ENCODE measurements around the gene IGHMBP2. TPM values are rescaled to one million over a fixed set of nuclear protein-coding genes. Genes with fewer than 3 reads are reported as not detected.

Gene IGHMBP2
- total RNA-seq, 2 experiments from 2014 or later: 24.1 to 24.9 TPM

DNA sequence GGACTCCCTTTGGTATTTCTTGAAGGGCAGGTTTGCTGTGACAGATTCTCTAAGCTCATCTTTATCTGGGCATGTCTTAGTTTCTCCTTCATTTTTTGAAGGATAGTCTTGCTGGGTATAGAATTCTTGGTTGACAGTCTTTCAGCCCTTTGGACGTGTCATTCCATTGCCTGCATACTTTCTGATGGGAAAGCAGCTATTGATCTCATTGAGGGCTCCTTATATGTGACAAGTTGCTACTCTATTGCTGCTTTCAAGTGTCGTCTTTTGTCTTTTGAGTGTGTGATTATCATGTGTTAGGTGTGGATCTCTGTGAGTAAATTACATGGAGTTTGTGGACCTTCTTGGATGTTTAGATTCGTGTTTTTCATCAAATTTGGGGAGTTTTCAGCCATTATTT is 21.9 kb downstream of the IGHMBP2 start:
- Mint-ChIP-seq H3K4me3 (no peak overlapping the region), H3K4me1 (no peaks in the 10 kb centered on the region), H3K27ac (no peak overlapping the region), H3K27me3 (no peaks in the 10 kb centered on the region), H3K36me3 (ENCODE audit: low read depth) (peaks cover 85% of the 10 kb centered on the region), H3K9me3 (peaks cover 19% of the 10 kb centered on the region)
- no peak for DNase-seq
- CTCF ChIA-PET: interaction anchor here (0.7 kb wide), 3 partner anchors 8 to 387 kb away, joined by 4 to 11 read pairs (median 5); no protein-coding TSS in a partner anchor
- POLR2A ChIA-PET: interaction anchor here (1.0 kb wide), 1 partner anchor 22 kb away, joined by 3 read pairs; the partner anchor contains the start of genes IGHMBP2 and MRPL21

GRCh38 chr11:68927280-68928135 is 23.8 kb downstream of the IGHMBP2 start:
- ChIA-PET POLR2A (no interaction called here), CTCF (interaction anchor here (0.6 kb wide), 1 partner anchor 63 kb away, joined by 3 read pairs; no protein-coding TSS in a partner anchor)
- no peaks in the 10 kb centered on the region for H3K4me1 Mint-ChIP-seq
- peaks cover 76% of the 10 kb centered on the region for H3K36me3 Mint-ChIP-seq (ENCODE audit: low read depth)
- H3K4me3 Mint-ChIP-seq: no peak overlapping the region
- DNase-seq: no peak
- H3K9me3 Mint-ChIP-seq: peaks cover 19% of the 10 kb centered on the region
- no peaks in the 10 kb centered on the region for H3K27me3 Mint-ChIP-seq
- H3K27ac Mint-ChIP-seq: no peak overlapping the region

DNA sequence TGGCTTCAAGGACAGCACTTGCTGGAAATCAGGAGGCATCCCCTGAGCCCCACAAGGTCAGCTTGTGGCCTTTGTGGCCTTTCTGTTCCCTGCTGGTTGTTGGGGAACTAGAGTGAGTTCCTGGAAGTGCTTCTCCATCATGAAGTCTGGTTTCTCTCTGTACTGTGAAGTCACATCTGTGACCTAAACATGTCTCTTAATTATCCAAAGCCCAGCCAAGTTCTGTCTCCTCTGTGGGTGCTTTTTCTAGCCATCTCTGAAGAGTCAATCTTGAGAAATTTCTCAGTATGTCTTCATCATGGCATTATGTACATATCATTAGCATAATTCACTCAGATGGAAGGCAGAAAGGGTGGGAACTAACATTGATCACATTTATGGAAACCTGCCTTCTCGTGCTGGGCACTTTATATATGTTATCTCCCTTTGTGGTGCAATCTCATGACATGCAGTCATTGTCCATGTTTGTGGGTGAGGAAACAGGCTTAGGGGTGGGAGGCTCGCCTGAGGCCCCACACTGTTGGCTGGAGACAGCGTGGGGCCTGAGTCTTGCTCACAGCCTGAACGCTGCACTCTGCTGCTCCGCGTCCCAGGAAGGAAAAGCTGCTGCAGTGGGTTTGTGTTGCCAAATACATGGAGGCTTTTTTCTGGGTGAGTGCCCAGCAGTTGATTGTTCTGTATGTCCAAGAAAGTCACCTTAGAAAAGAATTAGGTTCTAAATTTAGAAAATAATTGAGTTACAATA is 24.6 kb downstream of the IGHMBP2 start:
- H3K9me3 Mint-ChIP-seq: peaks cover 19% of the 10 kb centered on the region
- CTCF ChIA-PET: interaction anchor here (0.6 kb wide), 1 partner anchor 64 kb away, joined by 3 read pairs; no protein-coding TSS in a partner anchor
- no peak overlapping the region for H3K27ac Mint-ChIP-seq
- H3K36me3 Mint-ChIP-seq (ENCODE audit: low read depth): peaks cover 69% of the 10 kb centered on the region
- H3K4me1 Mint-ChIP-seq: no peaks in the 10 kb centered on the region
- no peak overlapping the region for H3K4me3 Mint-ChIP-seq
- POLR2A ChIA-PET: no interaction called here
- no peaks in the 10 kb centered on the region for H3K27me3 Mint-ChIP-seq
- DNase-seq: no peak

DNA sequence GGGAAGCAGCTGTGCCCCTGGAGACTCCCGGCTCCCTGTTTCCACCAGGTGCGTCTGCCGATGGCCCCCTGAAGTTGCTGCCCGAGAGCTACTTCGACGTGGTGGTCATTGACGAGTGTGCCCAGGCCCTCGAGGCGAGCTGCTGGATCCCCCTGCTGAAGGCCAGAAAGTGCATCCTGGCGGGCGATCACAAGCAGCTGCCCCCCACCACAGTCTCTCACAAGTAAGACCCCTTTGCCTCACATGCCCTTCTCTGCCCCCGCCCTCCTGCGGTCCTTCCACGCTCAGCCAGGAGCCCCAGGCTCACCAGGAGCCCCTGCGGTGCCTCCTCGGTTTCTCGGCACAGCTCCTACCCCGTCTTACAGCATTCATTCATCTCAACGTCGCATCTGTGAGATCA is 25.4 kb downstream of the IGHMBP2 start:
- Mint-ChIP-seq H3K27me3 (no peaks in the 10 kb centered on the region), H3K36me3 (ENCODE audit: low read depth) (peaks cover 61% of the 10 kb centered on the region), H3K27ac (no peak overlapping the region), H3K9me3 (peaks cover 19% of the 10 kb centered on the region), H3K4me1 (no peaks in the 10 kb centered on the region), H3K4me3 (no peak overlapping the region)
- CTCF ChIA-PET: interaction anchor here (0.6 kb wide), 1 partner anchor 1303 kb away, joined by 3 read pairs; no protein-coding TSS in a partner anchor
- no peak for DNase-seq
- POLR2A ChIA-PET: interaction anchor here (0.8 kb wide), 1 partner anchor 25 kb away, joined by 3 read pairs; the partner anchor contains the start of gene IGHMBP2

- DNase-seq: no peak
- Mint-ChIP-seq H3K4me1 (no peaks in the 10 kb centered on the region), H3K27ac (no peak overlapping the region), H3K36me3 (ENCODE audit: low read depth) (peaks cover 53% of the 10 kb centered on the region), H3K4me3 (no peak overlapping the region), H3K27me3 (no peaks in the 10 kb centered on the region), H3K9me3 (peaks cover 12% of the 10 kb centered on the region)
- ChIA-PET CTCF (interaction anchor here (0.6 kb wide), 1 partner anchor 1302 kb away, joined by 3 read pairs; no protein-coding TSS in a partner anchor), POLR2A (interaction anchor here (0.8 kb wide), 1 partner anchor 26 kb away, joined by 3 read pairs; the partner anchor contains the start of gene IGHMBP2)
These were observed 26.2 kb downstream of the IGHMBP2 start for GRCh38 chr11:68929706-68930570.

- peaks cover 46% of the 10 kb centered on the region for H3K36me3 Mint-ChIP-seq (ENCODE audit: low read depth)
- CTCF ChIA-PET: no interaction called here
- H3K27me3 Mint-ChIP-seq: no peaks in the 10 kb centered on the region
- no peak for DNase-seq
- no peak overlapping the region for H3K4me3 Mint-ChIP-seq
- H3K4me1 Mint-ChIP-seq: no peaks in the 10 kb centered on the region
- peaks cover 4% of the 10 kb centered on the region for H3K9me3 Mint-ChIP-seq
- POLR2A ChIA-PET: no interaction called here
- H3K27ac Mint-ChIP-seq: no peak overlapping the region
These were observed 27.5 kb downstream of the IGHMBP2 start for GRCh38 chr11:68930991-68931855.

DNA sequence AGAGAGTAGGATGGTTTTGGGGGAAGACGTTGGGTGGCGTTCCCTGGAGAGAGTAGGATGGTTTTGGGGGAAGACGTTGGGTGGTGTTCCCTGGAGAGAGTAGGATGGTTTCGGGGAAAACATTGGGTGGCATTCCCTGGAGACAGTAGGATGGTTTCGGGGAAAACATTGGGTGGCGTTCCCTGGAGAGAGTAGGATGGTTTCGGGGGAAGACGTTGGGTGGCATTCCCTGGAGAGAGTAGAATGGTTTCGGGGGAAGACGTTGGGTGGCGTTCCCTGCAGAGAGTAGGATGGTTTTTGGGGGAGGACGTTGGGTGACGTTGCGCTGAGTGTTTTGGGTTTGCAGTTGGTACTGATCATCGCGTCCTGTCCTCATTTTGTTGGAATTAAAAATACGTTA is 28.2 kb downstream of the IGHMBP2 start:
- POLR2A ChIA-PET: no interaction called here
- Mint-ChIP-seq H3K27me3 (no peaks in the 10 kb centered on the region), H3K27ac (no peak overlapping the region), H3K4me1 (no peaks in the 10 kb centered on the region), H3K9me3 (peaks cover 4% of the 10 kb centered on the region), H3K36me3 (ENCODE audit: low read depth) (peaks cover 41% of the 10 kb centered on the region), H3K4me3 (no peak overlapping the region)
- CTCF ChIA-PET: no interaction called here
- DNase-seq: no peak

- Mint-ChIP-seq H3K27ac (no peak overlapping the region), H3K27me3 (no peaks in the 10 kb centered on the region), H3K9me3 (no peaks in the 10 kb centered on the region), H3K4me1 (no peaks in the 10 kb centered on the region), H3K36me3 (ENCODE audit: low read depth) (peaks cover 36% of the 10 kb centered on the region), H3K4me3 (no peak overlapping the region)
- DNase-seq: no peak
- ChIA-PET POLR2A (no interaction called here), CTCF (no interaction called here)
These were observed 28.7 kb downstream of the IGHMBP2 start for GRCh38 chr11:68932358-68932757.

DNA sequence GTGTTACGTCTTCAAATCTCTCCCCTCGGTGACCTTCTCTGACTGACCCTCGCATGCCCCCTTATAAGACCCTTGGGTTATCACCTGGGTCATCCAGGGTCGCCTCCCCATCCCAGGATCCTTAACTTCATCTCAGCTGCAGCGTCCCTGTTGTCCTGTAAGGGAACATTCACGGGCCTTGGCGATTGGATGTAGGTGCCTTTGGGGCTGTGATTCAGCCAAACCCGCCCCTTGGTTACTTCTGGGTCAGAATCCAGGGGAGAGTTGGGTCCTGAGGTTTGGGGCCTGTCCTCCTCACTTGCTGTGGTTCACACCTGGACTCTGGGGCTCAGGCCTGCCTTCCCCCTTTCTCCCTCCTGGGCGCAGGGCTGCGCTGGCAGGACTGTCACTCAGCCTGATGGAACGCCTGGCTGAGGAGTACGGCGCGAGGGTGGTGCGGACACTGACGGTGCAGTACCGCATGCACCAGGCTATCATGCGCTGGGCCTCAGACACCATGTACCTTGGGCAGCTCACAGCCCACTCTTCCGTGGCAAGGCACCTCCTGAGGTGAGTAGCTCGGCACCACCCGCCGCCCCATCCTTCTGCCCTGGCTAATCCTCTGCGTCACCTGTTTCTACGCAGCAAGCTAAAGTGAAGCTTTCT is 29.4 kb downstream of the IGHMBP2 start:
- Mint-ChIP-seq H3K4me1 (no peaks in the 10 kb centered on the region), H3K27ac (no peak overlapping the region), H3K9me3 (no peaks in the 10 kb centered on the region), H3K36me3 (ENCODE audit: low read depth) (peaks cover 29% of the 10 kb centered on the region), H3K27me3 (no peaks in the 10 kb centered on the region), H3K4me3 (no peak overlapping the region)
- ChIA-PET POLR2A (interaction anchor here (1.2 kb wide), 1 partner anchor 9 kb away, joined by 3 read pairs; no protein-coding TSS in a partner anchor), CTCF (no interaction called here)
- no peak for DNase-seq

DNA sequence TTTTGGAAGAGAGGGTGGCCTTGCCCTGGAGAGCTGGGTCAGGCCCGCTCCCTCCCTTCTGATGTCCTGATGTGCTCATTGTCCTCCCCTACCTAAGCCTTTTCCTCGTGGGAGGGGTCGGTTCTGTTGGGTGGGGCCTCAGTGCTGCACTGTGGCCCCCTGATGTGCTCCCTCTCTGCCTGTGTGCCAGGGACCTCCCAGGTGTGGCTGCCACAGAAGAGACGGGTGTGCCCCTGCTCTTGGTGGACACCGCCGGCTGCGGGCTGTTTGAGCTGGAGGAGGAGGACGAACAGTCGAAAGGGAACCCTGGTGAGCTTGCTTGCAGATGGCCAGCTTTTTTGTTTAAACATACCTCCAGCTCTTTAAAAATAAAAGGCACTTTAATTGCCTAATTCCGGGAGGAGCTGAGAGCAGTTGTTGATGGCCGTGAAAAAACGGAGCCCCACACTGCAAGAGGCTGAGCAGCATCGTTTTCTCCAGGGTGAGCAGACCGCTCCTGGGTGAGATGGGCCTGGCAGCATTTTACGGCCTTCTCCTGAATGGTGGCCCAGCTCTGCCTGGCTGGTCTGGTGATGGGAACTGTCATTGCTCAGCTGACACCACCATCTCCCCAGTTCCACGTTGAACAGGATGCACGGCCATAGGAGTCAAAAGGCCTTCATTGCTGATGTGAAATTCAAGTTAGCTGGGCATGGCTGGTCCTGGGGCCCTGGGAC is 30.1 kb downstream of the IGHMBP2 start:
- ChIA-PET POLR2A (interaction anchor here (1.2 kb wide), 1 partner anchor 8 kb away, joined by 3 read pairs; no protein-coding TSS in a partner anchor), CTCF (no interaction called here)
- H3K27me3 Mint-ChIP-seq: no peaks in the 10 kb centered on the region

GRCh38 chr11:68934321-68934645 is 30.6 kb downstream of the IGHMBP2 start:
- DNase-seq: no peak
- H3K27me3 Mint-ChIP-seq: no peaks in the 10 kb centered on the region
- H3K27ac Mint-ChIP-seq: no peak overlapping the region
- peaks cover 20% of the 10 kb centered on the region for H3K36me3 Mint-ChIP-seq (ENCODE audit: low read depth)
- ChIA-PET CTCF (no interaction called here), POLR2A (no interaction called here)
- no peak overlapping the region for H3K4me3 Mint-ChIP-seq
- H3K9me3 Mint-ChIP-seq: no peaks in the 10 kb centered on the region
- H3K4me1 Mint-ChIP-seq: no peaks in the 10 kb centered on the region

More for the DNA sequence above, 30.1 kb downstream of the IGHMBP2 start:
- no peak for DNase-seq
- H3K27ac Mint-ChIP-seq: no peak overlapping the region
- no peak overlapping the region for H3K4me3 Mint-ChIP-seq
- peaks cover 24% of the 10 kb centered on the region for H3K36me3 Mint-ChIP-seq (ENCODE audit: low read depth)
- no peaks in the 10 kb centered on the region for H3K9me3 Mint-ChIP-seq
- H3K4me1 Mint-ChIP-seq: no peaks in the 10 kb centered on the region

All from activated CD4-positive, alpha-beta memory T cell treated with anti-CD3 and anti-CD28 coated beads, Interleukin-2, amount 10 ng/mL, durations not matched to agents 7 days and 5 days (primary cell).